GM23338 (cell line): ENCODE measurements around the gene CBFA2T3. TPM values are rescaled to one million over a fixed set of nuclear protein-coding genes. Genes with fewer than 3 reads are reported as not detected.

Experiments
- ATAC-seq: fragments of 200-7000 bp; cut with Tn5 transposase; 3 replicates; pipeline ENCODE4 v1.9.1; 2020
- DNase-seq: peaks from one replicate; pipeline ENCODE4 v3.0.0-alpha.2; 2015; ENCODE audit warnings: low spot score
- H2AFZ ChIP-seq: fragments of 200-600 bp; sonication (generic); 2 replicates; pipeline ENCODE4 v1.8.0; 2016; ENCODE audit warnings: antibody characterized with exemption, mild to moderate bottlenecking, moderate library complexity
- H3F3A ChIP-seq: fragments of 200-600 bp; sonication (generic); replicated peaks from 2 replicates; pipeline ENCODE4 v1.8.0; 2017; ENCODE audit warnings: antibody characterized with exemption, mixed run types, low read depth
- H3K27ac ChIP-seq: fragments of 200-600 bp; sonication (generic); 2 replicates; pipeline ENCODE4 v1.6.1; 2016; ENCODE audit warnings: low read depth
- H3K27me3 ChIP-seq: fragments of 200-600 bp; sonication (generic); 2 replicates; pipeline ENCODE4 v1.8.0; 2016; ENCODE audit warnings: mild to moderate bottlenecking, mixed run types, moderate library complexity; ENCODE audit not compliant: insufficient read depth
- H3K36me3 ChIP-seq: fragments of 200-600 bp; sonication (generic); 2 replicates; pipeline ENCODE4 v1.8.0; 2016; ENCODE audit warnings: mild to moderate bottlenecking; ENCODE audit not compliant: insufficient read depth
- H3K4me1 ChIP-seq: fragments of 200-600 bp; sonication (generic); 2 replicates; pipeline ENCODE4 v1.8.0; 2016; ENCODE audit warnings: mild to moderate bottlenecking, moderate library complexity; ENCODE audit not compliant: insufficient read depth
- H3K4me2 ChIP-seq: fragments of 200-600 bp; sonication (generic); 2 replicates; pipeline ENCODE4 v1.7.1; 2017; ENCODE audit warnings: mixed run types
- H3K4me3 ChIP-seq: fragments of 200-600 bp; sonication (generic); 2 replicates; pipeline ENCODE4 v1.6.1; 2016; ENCODE audit warnings: mixed run types
- H3K79me2 ChIP-seq: fragments of 200-600 bp; sonication (generic); replicated peaks from 2 replicates; pipeline ENCODE4 v1.8.0; 2017; ENCODE audit warnings: mild to moderate bottlenecking; ENCODE audit not compliant: insufficient read depth
- H3K9me2 ChIP-seq: fragments of 200-600 bp; sonication (generic); 2 replicates; pipeline ENCODE4 v1.8.0; 2017; ENCODE audit not compliant: insufficient read depth
- H4K20me1 ChIP-seq: fragments of 200-600 bp; sonication (generic); replicated peaks from 2 replicates; pipeline ENCODE4 v1.8.0; 2017; ENCODE audit warnings: mild to moderate bottlenecking; ENCODE audit not compliant: insufficient read depth
- H3K27ac Mint-ChIP-seq: 2 replicates; pipeline ENCODE4 v1.8.0; 2020; ENCODE audit warnings: inconsistent platforms, mild to moderate bottlenecking, moderate library complexity, mixed read lengths
- H3K27me3 Mint-ChIP-seq: 3 replicates; pipeline ENCODE4 v1.8.0; 2022; ENCODE audit warnings: low read depth, mild to moderate bottlenecking, moderate library complexity, mixed read lengths, inconsistent platforms; ENCODE audit not compliant: insufficient read depth, poor library complexity
- H3K36me3 Mint-ChIP-seq: 3 replicates; pipeline ENCODE4 v1.8.0; 2021; ENCODE audit warnings: low read depth, mild to moderate bottlenecking, inconsistent platforms, moderate library complexity, mixed read lengths
- H3K4me1 Mint-ChIP-seq: 3 replicates; pipeline ENCODE4 v1.8.0; 2020; ENCODE audit warnings: mild to moderate bottlenecking, inconsistent platforms, mixed read lengths
- H3K4me3 Mint-ChIP-seq: 3 replicates; pipeline ENCODE4 v1.8.0; 2021; ENCODE audit warnings: moderate library complexity, mild to moderate bottlenecking, inconsistent platforms, mixed read lengths
- H3K9me3 Mint-ChIP-seq: 3 replicates; pipeline ENCODE4 v1.8.0; 2020; ENCODE audit warnings: moderate library complexity, mild to moderate bottlenecking, inconsistent platforms, mixed read lengths
- CREB1 ChIP-seq: fragments of 250-450 bp; sonication (Bioruptor Pico); IDR thresholded peaks from 2 replicates; pipeline ENCODE4 v1.5.0; 2020; ENCODE audit warnings: low read depth, mild to moderate bottlenecking, moderate library complexity
- CTCF ChIP-seq, 2 experiments: fragments of 200-600 bp in 1 of 2; sonication (generic) in 1 of 2; conservative IDR thresholded peaks; 2 replicates each; pipeline versions ENCODE4 v1.5.1 to v1.6.1; 2016 to 2017; ENCODE audit warnings: antibody characterized with exemption in 2 of 2, low read depth in 2 of 2, mild to moderate bottlenecking in 2 of 2, moderate library complexity in 1 of 2
- ETS1 ChIP-seq: IDR thresholded peaks from 2 replicates; pipeline ENCODE4 v1.6.1; 2016; ENCODE audit warnings: antibody characterized with exemption
- EZH2 ChIP-seq: fragments of 200-600 bp; sonication (generic); IDR thresholded peaks from one replicate; pipeline ENCODE4 v1.8.0; 2017; ENCODE audit warnings: antibody characterized with exemption, mild to moderate bottlenecking, low read depth; ENCODE audit not compliant: unreplicated experiment
- EZH2phosphoT487 ChIP-seq: fragments of 200-600 bp; sonication (generic); IDR thresholded peaks from one replicate; pipeline ENCODE4 v1.8.1; 2018; ENCODE audit warnings: antibody characterized with exemption; ENCODE audit not compliant: unreplicated experiment
- JUNB ChIP-seq: IDR thresholded peaks from one replicate; pipeline ENCODE4 v1.6.1; 2016; ENCODE audit warnings: antibody characterized with exemption; ENCODE audit not compliant: unreplicated experiment
- NANOG ChIP-seq: IDR thresholded peaks from 2 replicates; pipeline ENCODE4 v1.6.1; 2016; ENCODE audit warnings: antibody characterized with exemption, borderline replicate concordance
- POLR2AphosphoS5 ChIP-seq: IDR thresholded peaks from 2 replicates; pipeline ENCODE4 v1.6.1; 2016; ENCODE audit warnings: antibody characterized with exemption, low read depth
- REST ChIP-seq: IDR thresholded peaks from one replicate; pipeline ENCODE4 v1.6.1; 2018; ENCODE audit warnings: antibody characterized with exemption; ENCODE audit not compliant: unreplicated experiment
- STAT1 ChIP-seq: IDR thresholded peaks from one replicate; pipeline ENCODE4 v1.6.1; 2016; ENCODE audit warnings: antibody characterized with exemption; ENCODE audit not compliant: unreplicated experiment
- ZNF114 ChIP-seq: fragments of 250-450 bp; sonication (Bioruptor Pico); IDR thresholded peaks from 2 replicates; pipeline ENCODE4 v1.5.0; 2020; ENCODE audit warnings: mild to moderate bottlenecking, moderate library complexity
- ZNF331 ChIP-seq: fragments of 250-450 bp; sonication (Bioruptor Pico); IDR thresholded peaks from 2 replicates; pipeline ENCODE4 v1.5.0; 2020; ENCODE audit warnings: low read depth, mild to moderate bottlenecking, moderate library complexity
- ZNF462 ChIP-seq: fragments of 250-450 bp; sonication (Bioruptor Pico); IDR thresholded peaks from 2 replicates; pipeline ENCODE4 v1.5.0; 2020; ENCODE audit warnings: mild to moderate bottlenecking, moderate library complexity
- polyA plus RNA-seq: library from polyadenylated mRNA; unstranded; fragments of >200 nt; fragmentation: Nextera tagmentation; extraction: Ambion mirVana; gene quantifications from 2 replicates; pipeline ENCODE4 v1.2.1, GENCODE V29; 2016
- total RNA-seq: library from RNA; depleted of rRNA; stranded (reverse); fragments of >200 nt; shearing (Covaris generic); gene quantifications from 2 replicates; pipeline ENCODE4 v1.2.3, GENCODE V29; 2014

The CBFA2T3 gene
- total and polyA plus RNA-seq, 2 experiments from 2014 or later: 0.87 to 1.5 TPM

GRCh38 chr16:88885693-88886280 is 91.2 kb downstream of the CBFA2T3 start:
- DNase-seq: no peak
- no peak for ATAC-seq
- peaks cover 8% of the 10 kb centered on the region for H3K9me3 Mint-ChIP-seq
- H3K36me3 ChIP-seq: no peaks in the 10 kb centered on the region
- H3K79me2 ChIP-seq: no peaks in the 10 kb centered on the region
- no peaks in the 10 kb centered on the region for H3K9me2 ChIP-seq
- TF ChIP-seq REST: no peak
- TF ChIP-seq JUNB: no peak
- no peak for TF ChIP-seq CREB1 (CRISPR knock-in tag)
- TF ChIP-seq ZNF462: no peak
- no peak for TF ChIP-seq ZNF114 (CRISPR knock-in tag)
- TF ChIP-seq ZNF331: no peak
- no peak for TF ChIP-seq STAT1
- TF ChIP-seq EZH2: no peak
- TF ChIP-seq EZH2phosphoT487: no peak
- TF ChIP-seq POLR2AphosphoS5: no peak
- no peak for TF ChIP-seq NANOG
- TF ChIP-seq ETS1: no peak
- TF ChIP-seq CTCF (conservative IDR thresholded peaks at IDR 0.05; ENCODE audit: low read depth in 2 of 2): no peak
- peaks cover 21% of the 10 kb centered on the region for H3K27me3 Mint-ChIP-seq
- H3K4me3 Mint-ChIP-seq: no peak overlapping the region
- H3K4me2 ChIP-seq: no peak overlapping the region
- no peak overlapping the region for H3K4me3 ChIP-seq
- H3F3A ChIP-seq: no peaks in the 10 kb centered on the region
- H3K27ac Mint-ChIP-seq: no peak overlapping the region
- H4K20me1 ChIP-seq: no peaks in the 10 kb centered on the region
- no peak overlapping the region for H3K27ac ChIP-seq
- no peaks in the 10 kb centered on the region for H3K4me1 ChIP-seq
- peaks cover 2% of the 10 kb centered on the region; the same call in 1 of the 3 replicates for H3K4me1 Mint-ChIP-seq
- H3K36me3 Mint-ChIP-seq: peaks cover 3% of the 10 kb centered on the region; the same call in 1 of the 3 replicates
- no peaks in the 10 kb centered on the region for H3K27me3 ChIP-seq
- no peak overlapping the region for H2AFZ ChIP-seq
